ENCODE measurements around the gene PHLDB2.

The PHLDB2 gene

GRCh38 chr3:111929484-111929883 is 70.4 kb downstream of the PHLDB2 start:
- DNase-seq = no peak

- DNase-seq = no peak
Measured at GRCh38 chr3:111932946-111933345, 73.9 kb downstream of the PHLDB2 start.

- no peak for DNase-seq
Measured at GRCh38 chr3:111936191-111936841, 77.3 kb downstream of the PHLDB2 start.

GRCh38 chr3:111936967-111937366 is 77.9 kb downstream of the PHLDB2 start:
- no peak for DNase-seq

GRCh38 chr3:111937871-111938270 is 78.8 kb downstream of the PHLDB2 start:
- DNase-seq = no peak

GRCh38 chr3:111939873-111940272 is 80.8 kb downstream of the PHLDB2 start:
- no peak for DNase-seq

- no peak for DNase-seq
Measured at GRCh38 chr3:111943533-111943932, 84.5 kb downstream of the PHLDB2 start.

- DNase-seq = no peak
Measured at GRCh38 chr3:111944372-111944771, 85.3 kb downstream of the PHLDB2 start.

- no peak for DNase-seq
Measured at GRCh38 chr3:111947231-111947630, 88.2 kb downstream of the PHLDB2 start.

- no peak for DNase-seq
Measured at GRCh38 chr3:111948786-111949185, 89.7 kb downstream of the PHLDB2 start.

- no peak for DNase-seq
Measured at GRCh38 chr3:111949712-111950111, 90.6 kb downstream of the PHLDB2 start.

- no peak for DNase-seq
Measured at GRCh38 chr3:111951032-111951431, 92.0 kb downstream of the PHLDB2 start.

GRCh38 chr3:111952086-111952485 is 93.0 kb downstream of the PHLDB2 start:
- DNase-seq = no peak

GRCh38 chr3:111952866-111953450 is 93.9 kb downstream of the PHLDB2 start:
- no peak for DNase-seq

- DNase-seq = no peak
Measured at GRCh38 chr3:111954228-111954990, 95.3 kb downstream of the PHLDB2 start.

GRCh38 chr3:111955876-111956275 is 96.8 kb downstream of the PHLDB2 start:
- no peak for DNase-seq

- DNase-seq = no peak
Measured at GRCh38 chr3:111956449-111956848, 97.4 kb downstream of the PHLDB2 start.

GRCh38 chr3:111956995-111957734 is 98.1 kb downstream of the PHLDB2 start:
- no peak for DNase-seq

- no peak for DNase-seq
Measured at GRCh38 chr3:111961461-111962164, 102.5 kb downstream of the PHLDB2 start.

- DNase-seq = no peak
Measured at GRCh38 chr3:111963424-111963823, 104.4 kb downstream of the PHLDB2 start.

GRCh38 chr3:111965484-111965883 is 106.4 kb downstream of the PHLDB2 start:
- no peak for DNase-seq

GRCh38 chr3:111967068-111967467 is 108.0 kb downstream of the PHLDB2 start:
- DNase-seq = no peak
